H1 (cell line): Measurements from ENCODE around the gene ADGRB3. TPM values are rescaled to one million over a fixed set of nuclear protein-coding genes. Genes with fewer than 3 reads are reported as not detected.

Experiments
- CTCF ChIA-PET: fragments of 300-600 bp; sonication (Branson Sonifier 250); formaldehyde crosslinking; loops from one replicate; lab custom pipeline; 2021; ENCODE audit not compliant: partially characterized antibody; lab: Charles Lee
- POLR2A ChIA-PET: fragments of 300-600 bp; sonication (Branson Sonifier 250); formaldehyde crosslinking; loops from one replicate; lab custom pipeline; 2021; ENCODE audit warnings: inconsistent platforms; ENCODE audit not compliant: partially characterized antibody; lab: Charles Lee
- DNase-seq, 2 experiments: peaks; one replicate each; pipeline versions ENCODE4 v3.0.0 to v3.0.0-alpha.2; 2010 to 2022; ENCODE audit warnings: low spot score in 2 of 2, low read depth in 1 of 2, mixed read lengths in 1 of 2
- FAIRE-seq: peaks from 2 replicates; lab custom pipeline; 2011; peaks lifted over from hg19 to GRCh38; lab: Jason Lieb, UNC
- H2AFZ ChIP-seq: 2 replicates; pipeline ENCODE4 v1.8.1; 2012; ENCODE audit warnings: low read length, inconsistent platforms
- H2AK5ac ChIP-seq: 2 replicates; pipeline ENCODE4 v1.6.1; 2013; ENCODE audit warnings: low read depth, low read length
- H2BK120ac ChIP-seq: replicated peaks from 2 replicates; pipeline ENCODE3; 2013; ENCODE audit warnings: low read depth, low read length, inconsistent platforms
- H2BK12ac ChIP-seq: 2 replicates; pipeline ENCODE4 v1.6.1; 2013; ENCODE audit warnings: low read depth, low read length
- H2BK15ac ChIP-seq: 2 replicates; pipeline ENCODE4 v1.6.1; 2013; ENCODE audit warnings: low read length
- H2BK20ac ChIP-seq: 2 replicates; pipeline ENCODE4 v1.6.1; 2013; ENCODE audit warnings: low read length
- H2BK5ac ChIP-seq: 2 replicates; pipeline ENCODE4 v1.6.1; 2013; ENCODE audit warnings: low read depth, low read length
- H3K14ac ChIP-seq: 2 replicates; pipeline ENCODE4 v1.6.1; 2013; ENCODE audit warnings: inconsistent platforms; ENCODE audit not compliant: insufficient read length
- H3K18ac ChIP-seq: 2 replicates; pipeline ENCODE4 v1.6.1; 2013; ENCODE audit warnings: low read length; ENCODE audit errors: extremely low read depth
- H3K23ac ChIP-seq: 2 replicates; pipeline ENCODE4 v1.6.1; 2013; ENCODE audit warnings: inconsistent platforms; ENCODE audit not compliant: insufficient read length
- H3K23me2 ChIP-seq: 2 replicates; pipeline ENCODE4 v1.6.1; 2013; ENCODE audit warnings: low read depth, low read length
- H3K27ac ChIP-seq: 2 replicates; pipeline ENCODE4 v1.6.1; 2011; ENCODE audit warnings: low read depth, low read length, inconsistent platforms
- H3K27me3 ChIP-seq, 4 experiments: replicated peaks in 1 of 4; 1 replicate in 1 of 4; 2 replicates in 3 of 4; pipeline versions ENCODE4 v1.6.1 to v1.8.1; 2011 to 2013; ENCODE audit warnings: low read length in 3 of 4, mild to moderate bottlenecking in 3 of 4, inconsistent platforms in 2 of 4, mixed read lengths in 2 of 4, moderate library complexity in 1 of 4; ENCODE audit not compliant: control insufficient read depth in 3 of 4, insufficient read depth in 3 of 4; ENCODE audit errors: extremely low read depth in 1 of 4
- H3K36me3 ChIP-seq, 4 experiments: 2 replicates each; pipeline versions ENCODE4 v1.6.1 to v1.8.1; 2011 to 2013; ENCODE audit warnings: mild to moderate bottlenecking in 4 of 4, low read length in 3 of 4, moderate library complexity in 2 of 4, control low read depth in 1 of 4, inconsistent platforms in 1 of 4; ENCODE audit not compliant: insufficient read depth in 4 of 4, control insufficient read depth in 2 of 4
- H3K4ac ChIP-seq: replicated peaks from 2 replicates; pipeline ENCODE3; 2013; ENCODE audit warnings: low read length, low read depth, mixed read lengths, inconsistent platforms; ENCODE audit not compliant: insufficient read length
- H3K4me1 ChIP-seq, 4 experiments: replicated peaks in 1 of 4; 1 replicate in 1 of 4; 2 replicates in 3 of 4; pipeline versions ENCODE4 v1.6.1 to v1.8.1; 2011 to 2013; ENCODE audit warnings: low read length in 3 of 4, inconsistent platforms in 2 of 4, mixed read lengths in 1 of 4; ENCODE audit not compliant: insufficient read depth in 4 of 4, control insufficient read depth in 3 of 4
- H3K4me2 ChIP-seq, 2 experiments: 2 replicates each; pipeline versions ENCODE4 v1.6.1 to v1.8.1; 2011 to 2013; ENCODE audit warnings: low read depth in 2 of 2, low read length in 2 of 2, control low read depth in 1 of 2, inconsistent platforms in 1 of 2, mild to moderate bottlenecking in 1 of 2; ENCODE audit not compliant: insufficient read depth in 1 of 2
- H3K4me3 ChIP-seq, 4 experiments: fragments of 200-600, 300-600 bp in 1 of 4; sonication (generic), shearing (Covaris generic), sonication (Bioruptor Twin) in 1 of 4; 2 replicates each; pipeline versions ENCODE4 v1.5.1 to v1.8.1; 2011 to 2016; ENCODE audit warnings: low read length in 4 of 4, low read depth in 3 of 4, control low read depth in 2 of 4, inconsistent platforms in 2 of 4, mild to moderate bottlenecking in 2 of 4, mixed read lengths in 1 of 4, moderate library complexity in 1 of 4; ENCODE audit not compliant: insufficient read depth in 2 of 4; ENCODE audit errors: extremely low read depth in 1 of 4
- H3K56ac ChIP-seq: replicated peaks from 2 replicates; pipeline ENCODE3; 2013; ENCODE audit warnings: low read depth, mild to moderate bottlenecking, mixed read lengths, low read length, inconsistent platforms; ENCODE audit not compliant: insufficient read length
- H3K79me1 ChIP-seq: 2 replicates; pipeline ENCODE4 v1.6.1; 2013; ENCODE audit warnings: low read depth, low read length, control low read depth
- H3K79me2 ChIP-seq, 2 experiments: 2 replicates each; pipeline versions ENCODE4 v1.6.1 to v1.8.1; 2012 to 2013; ENCODE audit warnings: low read length in 2 of 2, mild to moderate bottlenecking in 2 of 2, inconsistent platforms in 1 of 2; ENCODE audit not compliant: insufficient read depth in 2 of 2, control insufficient read depth in 1 of 2
- H3K9ac ChIP-seq, 4 experiments: replicated peaks in 1 of 4; 1 replicate in 1 of 4; 2 replicates in 3 of 4; pipeline versions ENCODE4 v1.6.1 to v1.8.1; 2011 to 2013; ENCODE audit warnings: low read depth in 3 of 4, low read length in 3 of 4, control low read depth in 2 of 4, mild to moderate bottlenecking in 2 of 4, moderate library complexity in 2 of 4, inconsistent platforms in 1 of 4; ENCODE audit errors: extremely low read depth in 1 of 4
- H3K9me3 ChIP-seq, 2 experiments: 2 replicates each; pipeline versions ENCODE4 v1.6.1 to v1.8.1; 2012 to 2013; ENCODE audit warnings: mild to moderate bottlenecking in 2 of 2, moderate library complexity in 2 of 2, control low read depth in 1 of 2, inconsistent platforms in 1 of 2, low read depth in 1 of 2, low read length in 1 of 2, mixed read lengths in 1 of 2; ENCODE audit not compliant: insufficient read depth in 2 of 2
- H4K20me1 ChIP-seq, 2 experiments: replicated peaks in 1 of 2; 2 replicates each; pipeline versions ENCODE3 to v1.8.1; 2011 to 2013; ENCODE audit warnings: inconsistent platforms in 2 of 2, low read length in 2 of 2, mild to moderate bottlenecking in 1 of 2; ENCODE audit not compliant: insufficient read depth in 2 of 2, control insufficient read depth in 1 of 2
- H4K5ac ChIP-seq: 2 replicates; pipeline ENCODE4 v1.6.1; 2013; ENCODE audit warnings: low read length, low read depth, mixed read lengths, inconsistent platforms; ENCODE audit not compliant: insufficient read length
- H4K8ac ChIP-seq: 2 replicates; pipeline ENCODE4 v1.8.0; 2013; ENCODE audit warnings: mild to moderate bottlenecking, moderate library complexity, low read length, inconsistent platforms; ENCODE audit not compliant: insufficient read depth; ENCODE audit errors: extremely low read depth
- H4K91ac ChIP-seq: replicated peaks from 2 replicates; pipeline ENCODE3; 2013; ENCODE audit warnings: low read length, mixed read lengths, inconsistent platforms; ENCODE audit not compliant: insufficient read length
- ASH2L ChIP-seq: fragments of 200-600, 300-600 bp; sonication (generic); IDR thresholded peaks from one replicate; pipeline ENCODE4 v1.7.1; 2017; ENCODE audit warnings: low read length
- BACH1 ChIP-seq: IDR thresholded peaks from 2 replicates; pipeline ENCODE4 v1.6.1; 2012; ENCODE audit warnings: low read length, improper control_type of control experiment
- KDM1A ChIP-seq: fragments of 200-600, 300-600 bp; sonication (generic); IDR thresholded peaks from 2 replicates; pipeline ENCODE4 v1.7.1; 2016; ENCODE audit warnings: mild to moderate bottlenecking, low read length, borderline replicate concordance
- TEAD4 ChIP-seq: IDR thresholded peaks from 2 replicates; pipeline ENCODE4 v1.6.1; 2012; ENCODE audit warnings: low read depth, low read length, inconsistent platforms, mixed read lengths
- WGBS, 2 experiments: shearing (Covaris generic) in 1 of 2; methylation state at CpG; one replicate each; pipeline versions ENCODE4 v1.1.6 to v1.1.7; 2013 to 2015; ENCODE audit warnings: low lambda C conversion rate in 2 of 2, mixed read lengths in 2 of 2, inconsistent platforms in 1 of 2, low coverage in 1 of 2, missing lambda C conversion rate in 1 of 2; ENCODE audit not compliant: insufficient replicate concordance in 2 of 2, insufficient coverage in 1 of 2, insufficient read length in 1 of 2; ENCODE audit errors: extremely low coverage in 1 of 2, missing lambda C conversion rate in 1 of 2; 5-methylcytosine and 5-hydroxymethylcytosine counted together
- polyA plus RNA-seq, 7 experiments: library from polyadenylated mRNA; depleted of rRNA in 3 of 7; stranded (reverse) in 5 of 7; unstranded in 2 of 7; fragments of >200 nt in 5 of 7; fragments of 200-250 nt in 2 of 7; gene quantifications; 1 replicate in 5 of 7; 2 replicates in 1 of 7; 4 replicates in 1 of 7; pipeline versions ENCODE4 v1.2.1 to v1.2.3, GENCODE V29; 2011 to 2013; ENCODE audit warnings: missing spikeins in 2 of 7, mixed read lengths in 2 of 7
- total RNA-seq: library from RNA; stranded (reverse); fragmentation: NEBNext Ultra II Directional; extraction: Animal tissue kit (Norgen Biotek cat#: 25700); gene quantifications from 2 replicates; pipeline ENCODE4 v1.2.1, GENCODE V29; 2021

Gene ADGRB3
- total and polyA plus RNA-seq, 2 of the 8 experiments (the other 6 are each of a cell fraction or from before 2014, with no cell fraction given) = 0.35 to 1.2 TPM

GRCh38 chr6:68653074-68653705, 18.1 kb downstream of the ADGRB3 start:
- H4K91ac ChIP-seq = no peak overlapping the region
- H3K23ac ChIP-seq = no peak overlapping the region
- H2BK12ac ChIP-seq = no peak overlapping the region
- no peak overlapping the region for H4K5ac ChIP-seq
- H3K4me2 ChIP-seq = no peak overlapping the region
- H2AFZ ChIP-seq = no peak overlapping the region
- ChIA-PET POLR2A (no interaction called here), CTCF (interaction anchor here (1.2 to 2.7 kb wide), 5 partner anchors 9 to 183 kb away, joined by 4 to 9 read pairs (median 5); no protein-coding TSS in a partner anchor)
- H4K8ac ChIP-seq = no peak overlapping the region
- TF ChIP-seq BACH1 (no peak), TEAD4 (no peak), KDM1A (no peak), ASH2L (no peak)
- H4K20me1 ChIP-seq = no peaks in the 10 kb centered on the region
- no peaks in the 10 kb centered on the region for H3K23me2 ChIP-seq
- H3K18ac ChIP-seq = no peak overlapping the region
- DNase-seq (no peak), FAIRE-seq (no peak)
- WGBS, 2 experiments = 88% methylated on average over 3 of the region's 3 CpGs; no CpG with 5 or more reads in 1 of the 2 experiments
- H3K27me3 ChIP-seq = no peaks in the 10 kb centered on the region
- H3K27ac ChIP-seq = no peak overlapping the region
- H3K14ac ChIP-seq = no peak overlapping the region
- no peak overlapping the region for H2BK5ac ChIP-seq
- no peaks in the 10 kb centered on the region for H3K9me3 ChIP-seq
- no peak overlapping the region for H2BK120ac ChIP-seq
- H3K79me2 ChIP-seq = no peaks in the 10 kb centered on the region
- H3K4ac ChIP-seq = no peak overlapping the region
- no peaks in the 10 kb centered on the region; a peak in 1 of 7 replicates for H3K4me1 ChIP-seq
- no peaks in the 10 kb centered on the region for H3K36me3 ChIP-seq
- H3K56ac ChIP-seq = no peak overlapping the region
- no peak overlapping the region for H3K4me3 ChIP-seq
- no peak overlapping the region for H2BK15ac ChIP-seq
- H2AK5ac ChIP-seq = no peak overlapping the region
- no peaks in the 10 kb centered on the region for H3K79me1 ChIP-seq
- no peak overlapping the region for H2BK20ac ChIP-seq
- H3K9ac ChIP-seq = no peak overlapping the region
